Skin epidermis (tissue), 12 donors: ENCODE data around the gene NAALAD2.
A peak's percentile ranks its signal among the peaks of the same experiment; 100 is the strongest.
"Not testable (repeated sequence)": the region's sequence is repeated elsewhere in the genome, so short reads cannot be mapped to it uniquely, and the experiment has no call there.

ENCODE experiments used
- H3K27ac ChIP-seq, 21 experiments: fragments of 200-600 bp; sonication (generic) in 11 of 21; one replicate each; pipeline ENCODE4 v1.5.0; 2020; ENCODE audit warnings: mild to moderate bottlenecking in 3 of 21, inconsistent platforms in 2 of 21, moderate library complexity in 2 of 21
- H3K4me3 ChIP-seq, 7 experiments: fragments of 200-600 bp; sonication (generic) in 2 of 7; one replicate each; pipeline ENCODE4 v1.5.0; 2020; ENCODE audit warnings: inconsistent platforms in 2 of 7, mild to moderate bottlenecking in 2 of 7, moderate library complexity in 1 of 7

The NAALAD2 gene

DNA sequence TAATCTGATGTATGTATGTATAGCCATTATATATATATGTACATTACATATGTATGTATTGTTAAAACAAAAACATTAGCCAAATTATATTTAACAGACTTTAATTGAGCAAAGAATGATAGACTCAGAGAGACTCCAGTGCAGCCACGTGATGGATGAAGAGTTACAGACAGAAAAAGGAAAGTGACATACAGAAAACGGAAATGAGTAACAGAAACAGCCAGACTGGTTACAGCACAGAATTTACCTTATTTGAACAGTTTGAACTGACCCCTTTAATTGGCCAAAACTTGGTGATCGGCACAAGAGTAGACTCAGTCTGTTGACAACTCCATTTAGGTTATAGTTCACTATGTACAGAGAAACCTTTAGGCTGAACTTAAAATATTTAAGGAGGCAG lies 53.4 kb downstream of the NAALAD2 start:
- no peak overlapping the region for H3K4me3 ChIP-seq
- H3K27ac ChIP-seq: no peak overlapping the region

- no peak overlapping the region for H3K27ac ChIP-seq
- no peak overlapping the region for H3K4me3 ChIP-seq
These were observed 54.5 kb downstream of the NAALAD2 start for GRCh38 chr11:90189011-90189410.

DNA sequence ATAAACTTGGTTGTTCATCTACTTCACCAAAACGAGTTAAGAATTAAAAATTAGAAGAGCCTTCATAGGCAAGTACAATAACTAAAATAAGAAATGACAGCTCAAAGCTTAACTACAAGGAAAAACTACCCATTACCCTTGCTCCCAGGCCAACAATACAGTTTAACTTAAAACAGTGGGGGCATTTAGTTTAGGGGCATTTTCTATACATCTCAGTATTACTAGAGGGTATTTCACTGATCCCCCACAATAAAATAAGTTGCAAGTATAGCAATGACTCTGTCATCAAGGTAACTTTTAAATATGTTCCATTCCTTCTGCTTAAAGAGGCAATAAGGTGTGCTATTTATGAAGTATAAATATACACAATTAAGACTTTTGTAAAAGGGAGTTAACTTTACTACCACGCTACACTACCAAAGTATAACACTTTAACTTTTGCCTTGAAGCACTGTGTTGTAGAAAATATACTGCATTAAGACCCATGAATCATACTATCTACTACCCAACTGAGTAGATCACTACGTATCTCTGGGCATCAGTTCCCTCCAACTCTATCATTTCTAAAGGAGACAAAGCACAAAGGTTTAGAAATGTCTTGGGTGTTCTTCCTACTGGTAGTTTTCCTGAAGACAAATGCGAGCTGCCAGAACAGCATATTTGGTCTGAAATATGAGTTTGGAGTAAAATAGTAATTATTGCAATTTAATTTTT lies 58.6 kb downstream of the NAALAD2 start:
- no peak overlapping the region for H3K4me3 ChIP-seq
- H3K27ac ChIP-seq: no peak overlapping the region

DNA sequence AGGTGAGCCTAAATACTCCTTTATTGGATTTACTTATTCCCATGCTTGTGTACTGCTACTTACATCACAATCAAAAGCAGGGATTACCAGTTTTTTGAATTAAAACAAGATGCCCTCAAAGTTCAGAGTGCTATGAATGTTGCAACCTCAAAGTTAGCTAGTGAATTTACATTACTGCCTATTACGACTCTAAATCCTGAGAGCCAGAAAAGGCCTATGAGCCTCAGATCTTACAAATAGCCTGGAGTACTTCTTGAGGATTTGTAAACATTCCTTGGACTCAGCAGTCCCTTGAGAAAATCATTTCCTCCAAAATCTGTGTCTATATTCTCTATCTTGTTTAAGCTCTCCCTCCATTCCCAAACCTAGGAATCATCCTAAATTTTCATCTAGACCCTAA lies 62.9 kb downstream of the NAALAD2 start:
- H3K27ac ChIP-seq: no peak overlapping the region
- no peak overlapping the region for H3K4me3 ChIP-seq

GRCh38 chr11:90202342-90202741 lies 67.9 kb downstream of the NAALAD2 start:
- H3K4me3 ChIP-seq: no peak overlapping the region
- H3K27ac ChIP-seq: no peak overlapping the region

- no peak overlapping the region for H3K27ac ChIP-seq
These were observed 69.9 kb downstream of the NAALAD2 start for GRCh38 chr11:90204407-90204806.

GRCh38 chr11:90204832-90205646 lies 70.6 kb downstream of the NAALAD2 start:
- H3K27ac ChIP-seq: no peak overlapping the region
- H3K4me3 ChIP-seq: no peak overlapping the region

More at GRCh38 chr11:90204407-90204806, 69.9 kb downstream of the NAALAD2 start:
- no peak overlapping the region for H3K4me3 ChIP-seq

DNA sequence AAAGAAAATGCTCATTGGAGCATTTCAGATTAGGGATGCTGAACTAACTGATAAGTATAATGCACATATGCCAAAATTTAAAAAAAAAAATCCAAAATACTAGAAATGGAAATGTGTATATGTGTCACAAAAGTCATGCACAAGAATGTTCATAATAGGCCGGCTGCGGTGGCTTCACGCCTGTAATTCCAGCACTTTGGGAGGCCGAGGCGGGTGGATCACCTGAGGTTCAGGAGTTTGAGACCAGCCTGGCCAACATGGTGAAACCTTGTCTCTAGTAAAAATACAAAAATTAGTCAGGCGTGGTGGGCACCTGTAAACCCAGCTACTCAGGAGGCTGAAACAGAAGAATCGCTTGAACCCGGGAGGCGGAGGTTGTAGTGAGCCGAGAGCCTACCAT lies 73.5 kb downstream of the NAALAD2 start:
- not testable (repeated sequence) for H3K4me3 ChIP-seq

DNA sequence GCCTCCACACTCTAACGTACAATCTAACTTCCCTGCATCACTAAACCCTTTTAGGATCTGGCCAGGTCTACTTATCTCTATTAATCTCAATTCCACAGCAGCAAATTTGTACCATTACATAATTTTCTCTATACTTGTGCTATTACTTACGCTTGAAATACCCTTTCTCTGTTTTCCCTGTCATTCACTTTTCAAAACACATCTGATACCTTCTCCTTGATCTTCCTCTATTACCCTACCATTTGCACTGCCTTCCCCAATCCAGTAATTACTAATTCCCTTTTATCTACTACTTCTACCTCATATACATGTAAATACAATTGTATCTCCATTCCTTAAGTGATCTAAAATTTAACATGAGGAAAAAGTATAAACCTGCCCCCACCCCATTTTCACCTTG lies 74.4 kb downstream of the NAALAD2 start:
- Histone ChIP-seq H3K27ac (no peak overlapping the region), H3K4me3 (no peak overlapping the region)

More for the DNA sequence above, 73.5 kb downstream of the NAALAD2 start:
- not testable (repeated sequence) for H3K27ac ChIP-seq

DNA sequence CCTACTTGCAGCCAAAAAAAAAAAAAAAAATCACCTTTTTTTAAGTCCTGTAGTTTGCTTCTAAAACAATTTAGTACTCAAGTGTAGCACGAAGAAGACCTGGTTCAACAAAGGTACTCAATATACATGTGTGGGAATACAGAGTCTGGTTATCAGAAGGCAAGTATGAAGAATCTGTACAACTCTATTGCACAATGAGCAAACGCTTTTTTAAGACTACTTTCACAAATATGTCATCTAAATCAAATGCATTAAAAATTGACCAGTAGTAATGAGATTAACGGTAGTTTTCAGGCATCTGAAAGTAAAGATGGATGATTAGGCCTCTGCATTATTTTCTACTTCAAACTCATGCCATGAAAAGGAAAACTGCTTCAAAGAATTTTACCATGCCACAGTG lies 78.9 kb downstream of the NAALAD2 start:
- Histone ChIP-seq H3K4me3 (no peak overlapping the region), H3K27ac (no peak overlapping the region)

- Histone ChIP-seq H3K27ac (no peak overlapping the region), H3K4me3 (no peak overlapping the region)
These were observed 82.1 kb downstream of the NAALAD2 start for GRCh38 chr11:90216611-90217010.

DNA sequence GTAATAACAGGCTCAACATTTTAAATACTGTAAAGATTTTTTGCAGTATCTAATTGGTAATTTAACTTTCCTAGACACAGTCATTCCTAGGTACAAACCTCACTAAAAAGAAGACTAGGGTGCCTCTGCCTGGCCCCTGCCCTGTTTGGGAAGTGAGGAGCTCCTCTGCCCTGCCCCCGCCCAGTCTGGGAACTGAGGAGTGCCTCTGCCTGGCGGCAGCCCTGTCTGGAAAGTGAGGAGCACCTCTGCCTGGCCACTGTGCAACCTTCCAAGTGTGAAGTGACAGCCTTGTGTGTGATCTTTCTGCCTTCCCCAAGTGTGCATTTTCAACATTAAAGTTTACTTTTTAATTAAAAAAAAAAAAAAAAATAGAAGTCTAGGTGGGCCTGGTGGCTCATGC lies 84.1 kb downstream of the NAALAD2 start:
- no peak overlapping the region for H3K27ac ChIP-seq
- no peak overlapping the region for H3K4me3 ChIP-seq

GRCh38 chr11:90219438-90219837 lies 85.0 kb downstream of the NAALAD2 start:
- Histone ChIP-seq H3K4me3 (no peak overlapping the region), H3K27ac (no peak overlapping the region)

DNA sequence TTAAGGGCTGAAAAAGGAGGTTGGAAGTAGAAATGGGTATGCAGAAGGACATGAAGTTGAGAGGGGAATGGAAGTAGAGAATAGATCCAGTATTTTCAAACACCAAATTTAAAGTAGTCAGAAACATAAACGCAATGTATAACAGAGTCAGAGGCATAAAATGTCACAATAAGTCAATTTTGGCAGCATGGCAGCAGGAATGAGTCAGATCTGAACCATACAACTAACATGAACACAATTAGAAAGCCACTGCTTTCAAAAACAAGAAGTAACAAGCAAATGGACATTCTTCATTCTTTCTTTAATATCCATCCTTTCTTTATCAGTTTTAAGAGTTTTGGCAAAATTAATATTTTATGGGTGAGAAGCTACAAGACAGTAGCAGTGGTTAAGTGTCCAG lies 85.9 kb downstream of the NAALAD2 start:
- Histone ChIP-seq H3K27ac (no peak overlapping the region), H3K4me3 (no peak overlapping the region)

DNA sequence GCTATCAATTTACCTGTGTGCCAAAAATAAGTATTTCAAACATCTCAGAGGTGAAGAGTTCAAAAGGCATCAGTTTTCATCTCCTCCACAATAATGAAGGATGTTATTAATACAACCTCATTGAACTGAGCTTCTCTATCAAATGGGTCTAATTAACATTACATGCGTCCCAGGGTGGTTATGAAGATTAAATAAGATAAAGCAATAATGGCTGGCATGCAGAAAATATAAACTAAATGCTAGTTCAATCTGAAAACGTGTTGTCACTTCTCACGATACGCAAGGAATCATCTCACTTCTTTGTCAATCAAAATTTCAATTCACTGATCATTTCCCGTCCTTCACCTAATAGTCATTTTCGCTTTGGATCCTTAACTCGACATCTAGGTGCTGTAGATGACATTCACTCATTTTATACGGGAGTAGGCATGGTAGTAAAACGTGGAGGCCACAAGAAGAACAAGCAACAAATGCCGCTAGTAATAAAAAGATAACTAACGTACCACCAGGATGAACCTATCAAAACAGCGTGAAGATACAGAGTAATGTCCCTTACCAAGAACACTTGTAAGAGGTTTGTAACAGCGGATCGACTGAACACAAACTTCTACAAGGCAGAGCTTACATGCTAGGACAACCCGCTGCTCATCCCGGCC lies 87.5 kb downstream of the NAALAD2 start:
- H3K27ac ChIP-seq: peak overlapping the region in 19 of 21 experiments; percentile 79 to 97 (median 90)
- H3K4me3 ChIP-seq: peak overlapping the region; percentile 68 to 92 (median 85)

GRCh38 chr11:90222459-90223247 lies 88.2 kb downstream of the NAALAD2 start, which contains the start of gene CHORDC1:
Gene CHORDC1, minus strand, starts transcription at chr11:90223049. Its CDS starts 95 bp downstream, at chr11:90222954.
- peak within 1 kb of the TSS; percentile 68 to 92 (median 85) for H3K4me3 ChIP-seq
- H3K27ac ChIP-seq: peak within 1 kb of the TSS; percentile 75 to 97 (median 89)

- Histone ChIP-seq H3K4me3 (peak overlapping the region; percentile 68 to 92 (median 85)), H3K27ac (peak overlapping the region; percentile 43 to 97 (median 89))
These were observed 88.8 kb downstream of the NAALAD2 start for GRCh38 chr11:90223248-90223585.

GRCh38 chr11:90228056-90228455 lies 93.6 kb downstream of the NAALAD2 start:
- Histone ChIP-seq H3K4me3 (no peak overlapping the region), H3K27ac (no peak overlapping the region)

DNA sequence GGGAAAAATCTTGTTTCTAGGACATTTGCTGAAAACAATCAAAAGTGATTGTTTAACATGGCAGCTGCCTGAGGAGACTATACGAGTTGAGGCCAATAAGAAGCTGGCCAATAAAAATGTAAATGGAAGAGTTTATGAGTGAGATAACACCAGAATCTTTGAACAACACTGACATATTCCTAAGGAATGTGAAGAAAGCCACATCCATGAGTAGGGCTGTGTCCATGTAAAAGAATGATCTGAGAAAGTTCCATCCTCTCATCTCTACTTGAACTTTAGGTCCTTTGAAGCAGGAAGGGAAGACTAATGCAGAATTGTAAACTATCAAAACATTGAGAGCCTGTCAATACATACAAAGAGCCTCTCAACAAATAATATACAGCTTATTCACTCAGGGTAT lies 95.3 kb downstream of the NAALAD2 start:
- Histone ChIP-seq H3K4me3 (no peak overlapping the region), H3K27ac (no peak overlapping the region)

GRCh38 chr11:90234977-90235376 lies 100.5 kb downstream of the NAALAD2 start:
- Histone ChIP-seq H3K4me3 (no peak overlapping the region), H3K27ac (no peak overlapping the region)
